ENCODE results near the gene CDH2.

The CDH2 gene

GRCh38 chr18:28075501-28075900, 101.4 kb downstream of the CDH2 start:
- no peaks in the 10 kb centered on the region for H3K36me3 ChIP-seq (ENCODE audit: insufficient read depth, insufficient read length, low read length)
- H3K9me3 ChIP-seq (ENCODE audit: insufficient read depth, low read length), result no peaks in the 10 kb centered on the region
- TF ChIP-seq ZNF274 (IDR thresholded peaks at IDR 0.05; ENCODE audit: low read depth, low read length), result no peak
- no peak for TF ChIP-seq YY1 (IDR thresholded peaks at IDR 0.05; ENCODE audit: insufficient read depth, insufficient read length)
- TF ChIP-seq SUZ12 (IDR thresholded peaks at IDR 0.05; ENCODE audit: extremely low read depth, insufficient read depth, insufficient read length), result no peak
- no peaks in the 10 kb centered on the region for H3K4me1 ChIP-seq (ENCODE audit: insufficient read depth, insufficient read length)
- no peak overlapping the region for H3K9ac ChIP-seq (ENCODE audit: insufficient read length, low read depth)
- no peaks in the 10 kb centered on the region for H3K27me3 ChIP-seq (ENCODE audit: insufficient read depth, insufficient read length)
- no peak for DNase-seq (ENCODE audit: low read depth, low spot score)
- H3K4me3 ChIP-seq (ENCODE audit: insufficient read length, low read depth), result no peak overlapping the region

GRCh38 chr18:28074076-28074475, 102.9 kb downstream of the CDH2 start:
- no peak overlapping the region for H3K9ac ChIP-seq (ENCODE audit: insufficient read length, low read depth)
- no peaks in the 10 kb centered on the region for H3K36me3 ChIP-seq (ENCODE audit: insufficient read depth, insufficient read length, low read length)
- H3K4me1 ChIP-seq (ENCODE audit: insufficient read depth, insufficient read length), result no peaks in the 10 kb centered on the region
- H3K9me3 ChIP-seq (ENCODE audit: insufficient read depth, low read length), result no peaks in the 10 kb centered on the region
- no peaks in the 10 kb centered on the region for H3K27me3 ChIP-seq (ENCODE audit: insufficient read depth, insufficient read length)
- DNase-seq (ENCODE audit: low read depth, low spot score), result no peak
- no peak overlapping the region for H3K4me3 ChIP-seq (ENCODE audit: insufficient read length, low read depth)
- no peak for TF ChIP-seq YY1 (IDR thresholded peaks at IDR 0.05; ENCODE audit: insufficient read depth, insufficient read length)
- TF ChIP-seq ZNF274 (IDR thresholded peaks at IDR 0.05; ENCODE audit: low read depth, low read length), result no peak

GRCh38 chr18:28073658-28074057, 103.3 kb downstream of the CDH2 start:
- Histone ChIP-seq H3K4me3 (ENCODE audit: insufficient read length, low read depth) (no peak overlapping the region), H3K9me3 (ENCODE audit: insufficient read depth, low read length) (no peaks in the 10 kb centered on the region), H3K36me3 (ENCODE audit: insufficient read depth, insufficient read length, low read length) (no peaks in the 10 kb centered on the region), H3K27me3 (ENCODE audit: insufficient read depth, insufficient read length) (no peaks in the 10 kb centered on the region), H3K9ac (ENCODE audit: insufficient read length, low read depth) (no peak overlapping the region), H3K4me1 (ENCODE audit: insufficient read depth, insufficient read length) (no peaks in the 10 kb centered on the region)
- no peak for DNase-seq (ENCODE audit: low read depth, low spot score)
- TF ChIP-seq SUZ12 (IDR thresholded peaks at IDR 0.05; ENCODE audit: extremely low read depth, insufficient read depth, insufficient read length), result no peak
- no peak for TF ChIP-seq ZNF274 (IDR thresholded peaks at IDR 0.05; ENCODE audit: low read depth, low read length)
- TF ChIP-seq YY1 (IDR thresholded peaks at IDR 0.05; ENCODE audit: insufficient read depth, insufficient read length), result no peak

- Histone ChIP-seq H3K27me3 (ENCODE audit: insufficient read depth, insufficient read length) (no peaks in the 10 kb centered on the region), H3K9ac (ENCODE audit: insufficient read length, low read depth) (no peak overlapping the region)
Observed at GRCh38 chr18:28071199-28071598, 105.7 kb downstream of the CDH2 start.

GRCh38 chr18:28068207-28068606, 108.7 kb downstream of the CDH2 start:
- H3K4me3 ChIP-seq (ENCODE audit: insufficient read length, low read depth), result no peak overlapping the region
- no peaks in the 10 kb centered on the region for H3K36me3 ChIP-seq (ENCODE audit: insufficient read depth, insufficient read length, low read length)
- H3K4me1 ChIP-seq (ENCODE audit: insufficient read depth, insufficient read length), result no peaks in the 10 kb centered on the region
- H3K27me3 ChIP-seq (ENCODE audit: insufficient read depth, insufficient read length), result no peaks in the 10 kb centered on the region
- H3K9me3 ChIP-seq (ENCODE audit: insufficient read depth, low read length), result no peaks in the 10 kb centered on the region
- no peak for DNase-seq (ENCODE audit: low read depth, low spot score)
- H3K9ac ChIP-seq (ENCODE audit: insufficient read length, low read depth), result no peak overlapping the region
- TF ChIP-seq SUZ12 (IDR thresholded peaks at IDR 0.05; ENCODE audit: extremely low read depth, insufficient read depth, insufficient read length), result no peak
- TF ChIP-seq ZNF274 (IDR thresholded peaks at IDR 0.05; ENCODE audit: low read depth, low read length), result no peak
- TF ChIP-seq YY1 (IDR thresholded peaks at IDR 0.05; ENCODE audit: insufficient read depth, insufficient read length), result no peak

More at GRCh38 chr18:28071199-28071598, 105.7 kb downstream of the CDH2 start:
- TF ChIP-seq SUZ12 (IDR thresholded peaks at IDR 0.05; ENCODE audit: extremely low read depth, insufficient read depth, insufficient read length) (no peak), ZNF274 (IDR thresholded peaks at IDR 0.05; ENCODE audit: low read depth, low read length) (no peak), YY1 (IDR thresholded peaks at IDR 0.05; ENCODE audit: insufficient read depth, insufficient read length) (no peak)
- H3K36me3 ChIP-seq (ENCODE audit: insufficient read depth, insufficient read length, low read length), result no peaks in the 10 kb centered on the region
- no peaks in the 10 kb centered on the region for H3K4me1 ChIP-seq (ENCODE audit: insufficient read depth, insufficient read length)
- no peak for DNase-seq (ENCODE audit: low read depth, low spot score)
- no peak overlapping the region for H3K4me3 ChIP-seq (ENCODE audit: insufficient read length, low read depth)
- H3K9me3 ChIP-seq (ENCODE audit: insufficient read depth, low read length), result no peaks in the 10 kb centered on the region

GRCh38 chr18:28067346-28067745, 109.6 kb downstream of the CDH2 start:
- H3K9ac ChIP-seq (ENCODE audit: insufficient read length, low read depth), result no peak overlapping the region
- H3K36me3 ChIP-seq (ENCODE audit: insufficient read depth, insufficient read length, low read length), result no peaks in the 10 kb centered on the region
- H3K27me3 ChIP-seq (ENCODE audit: insufficient read depth, insufficient read length), result no peaks in the 10 kb centered on the region

GRCh38 chr18:28065793-28066186, 111.1 kb downstream of the CDH2 start:
- no peaks in the 10 kb centered on the region for H3K4me1 ChIP-seq (ENCODE audit: insufficient read depth, insufficient read length)
- no peak for DNase-seq (ENCODE audit: low read depth, low spot score)
- no peaks in the 10 kb centered on the region for H3K36me3 ChIP-seq (ENCODE audit: insufficient read depth, insufficient read length, low read length)
- TF ChIP-seq YY1 (IDR thresholded peaks at IDR 0.05; ENCODE audit: insufficient read depth, insufficient read length), result no peak
- TF ChIP-seq ZNF274 (IDR thresholded peaks at IDR 0.05; ENCODE audit: low read depth, low read length), result no peak
- no peak for TF ChIP-seq SUZ12 (IDR thresholded peaks at IDR 0.05; ENCODE audit: extremely low read depth, insufficient read depth, insufficient read length)
- no peak overlapping the region for H3K4me3 ChIP-seq (ENCODE audit: insufficient read length, low read depth)
- no peaks in the 10 kb centered on the region for H3K9me3 ChIP-seq (ENCODE audit: insufficient read depth, low read length)
- no peaks in the 10 kb centered on the region for H3K27me3 ChIP-seq (ENCODE audit: insufficient read depth, insufficient read length)
- H3K9ac ChIP-seq (ENCODE audit: insufficient read length, low read depth), result no peak overlapping the region

More at GRCh38 chr18:28067346-28067745, 109.6 kb downstream of the CDH2 start:
- Histone ChIP-seq H3K4me3 (ENCODE audit: insufficient read length, low read depth) (no peak overlapping the region), H3K4me1 (ENCODE audit: insufficient read depth, insufficient read length) (no peaks in the 10 kb centered on the region), H3K9me3 (ENCODE audit: insufficient read depth, low read length) (no peaks in the 10 kb centered on the region)
- DNase-seq (ENCODE audit: low read depth, low spot score), result no peak
- TF ChIP-seq YY1 (IDR thresholded peaks at IDR 0.05; ENCODE audit: insufficient read depth, insufficient read length) (no peak), SUZ12 (IDR thresholded peaks at IDR 0.05; ENCODE audit: extremely low read depth, insufficient read depth, insufficient read length) (no peak), ZNF274 (IDR thresholded peaks at IDR 0.05; ENCODE audit: low read depth, low read length) (no peak)

Measured in NT2/D1 (cell line).